Lower leg skin (tissue), 4 donors: ENCODE results near the gene RASSF1. TPM values are rescaled to one million over a fixed set of nuclear protein-coding genes. Genes with fewer than 3 reads are reported as not detected.

Experiments used
- DNase-seq, 2 donors: peaks; one replicate each; pipeline ENCODE4 v3.0.0-alpha.2; 2019; ENCODE audit warnings: low spot score in 2 of 2
- H3K4me3 ChIP-seq: fragments of 200-600 bp; sonication (generic); 2 replicates; pipeline ENCODE4 v1.5.1; 2017; ENCODE audit warnings: mild to moderate bottlenecking, low read depth; ENCODE audit not compliant: poor library complexity, severe bottlenecking
- POLR2A ChIP-seq, 2 donors: fragments of 450-650 bp; IDR thresholded peaks; one replicate each; pipeline ENCODE4 v1.6.1; 2016 to 2017; ENCODE audit warnings: antibody characterized with exemption in 2 of 2, mild to moderate bottlenecking in 1 of 2, moderate library complexity in 1 of 2
- WGBS, 2 donors: methylation state at CpG; one replicate each; pipeline ENCODE4 v1.1.5; 2018; 5-methylcytosine and 5-hydroxymethylcytosine counted together
- intact Hi-C: fragments of 100-400 bp; cut with DNase I; formaldehyde crosslinking; loops from one replicate; pipeline ENCODE4 v1.15.0; 2023; ENCODE audit warnings: low total_unique reads
- total RNA-seq, 4 donors: library from RNA; depleted of rRNA; stranded (reverse); fragments of >200 nt; gene quantifications; one replicate each; pipeline ENCODE4 v1.1.0, GENCODE V29; 2016
- TF ChIP-seq, protein P1 (sequence below), 3 donors: fragments of 450-650 bp; IDR thresholded peaks; one replicate each; pipeline ENCODE4 v1.5.1; 2016; ENCODE audit warnings: antibody characterized with exemption in 3 of 3, mild to moderate bottlenecking in 3 of 3, moderate library complexity in 2 of 3

The RASSF1 gene
- total RNA-seq, 4 donors from 2014 or later, result 33.5 to 50.0 (median 47.2) TPM

DNA sequence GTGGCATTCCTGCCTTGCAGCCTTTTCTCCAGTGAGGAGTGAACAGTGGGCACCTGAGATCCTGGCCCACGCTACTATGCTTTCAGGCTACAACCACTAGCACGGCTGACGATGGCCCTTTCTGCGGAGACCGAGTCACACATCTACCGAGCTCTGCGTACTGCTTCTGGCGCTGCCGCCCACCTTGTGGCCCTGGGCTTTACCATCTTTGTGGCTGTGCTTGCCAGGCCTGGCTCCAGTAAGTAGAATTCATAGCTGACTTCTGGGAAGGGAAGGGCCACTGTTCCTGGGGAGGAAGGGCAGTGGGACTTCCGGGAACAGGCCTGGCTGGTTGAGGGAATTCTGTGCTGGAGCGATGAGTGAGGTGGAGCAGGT lies 10.7 kb upstream of the RASSF1 start:
- no peak for DNase-seq
- TF ChIP-seq POLR2A (IDR thresholded peaks at IDR 0.05), result no peak
- TF ChIP-seq, protein P1, sequence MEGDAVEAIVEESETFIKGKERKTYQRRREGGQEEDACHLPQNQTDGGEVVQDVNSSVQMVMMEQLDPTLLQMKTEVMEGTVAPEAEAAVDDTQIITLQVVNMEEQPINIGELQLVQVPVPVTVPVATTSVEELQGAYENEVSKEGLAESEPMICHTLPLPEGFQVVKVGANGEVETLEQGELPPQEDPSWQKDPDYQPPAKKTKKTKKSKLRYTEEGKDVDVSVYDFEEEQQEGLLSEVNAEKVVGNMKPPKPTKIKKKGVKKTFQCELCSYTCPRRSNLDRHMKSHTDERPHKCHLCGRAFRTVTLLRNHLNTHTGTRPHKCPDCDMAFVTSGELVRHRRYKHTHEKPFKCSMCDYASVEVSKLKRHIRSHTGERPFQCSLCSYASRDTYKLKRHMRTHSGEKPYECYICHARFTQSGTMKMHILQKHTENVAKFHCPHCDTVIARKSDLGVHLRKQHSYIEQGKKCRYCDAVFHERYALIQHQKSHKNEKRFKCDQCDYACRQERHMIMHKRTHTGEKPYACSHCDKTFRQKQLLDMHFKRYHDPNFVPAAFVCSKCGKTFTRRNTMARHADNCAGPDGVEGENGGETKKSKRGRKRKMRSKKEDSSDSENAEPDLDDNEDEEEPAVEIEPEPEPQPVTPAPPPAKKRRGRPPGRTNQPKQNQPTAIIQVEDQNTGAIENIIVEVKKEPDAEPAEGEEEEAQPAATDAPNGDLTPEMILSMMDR (IDR thresholded peaks at IDR 0.05), result no peak
- H3K4me3 ChIP-seq, result no peak overlapping the region
- intact Hi-C loops, result no loop called here
- WGBS, 2 donors, result 45 to 47% methylated on average over 11 of the region's 11 CpGs

DNA sequence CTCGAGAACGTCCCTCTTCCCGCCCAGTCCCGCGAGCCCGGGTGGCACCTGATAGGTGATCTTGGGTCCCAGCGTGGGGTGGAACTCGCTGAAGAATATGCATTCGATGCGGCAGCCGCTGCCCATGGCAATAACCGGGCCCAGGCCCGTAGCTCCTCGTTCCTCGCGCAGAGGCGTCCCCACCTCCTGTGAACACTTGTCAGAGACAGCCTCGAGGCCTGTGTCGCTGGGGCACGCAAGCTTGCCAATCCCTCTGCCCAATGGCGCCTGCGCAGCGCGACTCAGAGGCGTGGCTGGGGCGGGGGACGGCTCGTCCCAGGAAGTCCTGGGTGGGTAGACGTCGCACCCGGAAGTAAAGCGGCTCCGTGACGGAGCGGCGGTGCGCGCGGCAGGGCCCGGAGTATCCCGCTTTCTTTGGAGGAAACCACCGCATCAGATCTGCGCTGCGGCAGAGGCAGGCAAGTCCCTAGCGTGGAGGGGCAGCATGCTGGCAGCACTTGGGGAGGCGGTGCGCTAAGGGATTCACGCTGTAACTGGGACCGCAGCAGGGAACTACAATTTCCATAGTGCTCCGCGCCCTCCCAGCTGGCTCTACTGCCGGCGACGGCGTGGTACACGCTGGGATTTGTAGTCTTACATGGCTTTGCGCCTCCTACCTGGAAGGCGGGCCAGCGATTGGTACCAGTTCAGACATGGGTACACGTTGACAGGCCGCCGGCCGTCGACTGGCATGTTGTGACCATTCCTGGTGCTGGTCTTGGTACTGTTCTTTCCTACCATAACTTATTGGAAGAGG lies 10.1 kb upstream of the RASSF1 start, which contains the start of the genes CYB561D2 and NPRL2:
CYB561D2 (plus strand) TSS at position 336 of the 796 bp plus-strand sequence. CDS start 572 bp downstream, outside the sequence.
NPRL2 (minus strand) TSS at position 249 of the 796 bp plus-strand sequence; CDS start at position 126, 123 bp downstream.
- intact Hi-C loops, result no loop called here
- 1% methylated on average over 31 to 44 of the region's 64 CpGs for WGBS, 2 donors
- H3K4me3 ChIP-seq, result peak within 1 kb of the TSS; percentile 49
- DNase-seq, result peak; percentile 97 to 99
- TF ChIP-seq POLR2A (IDR thresholded peaks at IDR 0.05), result no peak
- TF ChIP-seq, protein P1 (IDR thresholded peaks at IDR 0.05), result no peak

DNA sequence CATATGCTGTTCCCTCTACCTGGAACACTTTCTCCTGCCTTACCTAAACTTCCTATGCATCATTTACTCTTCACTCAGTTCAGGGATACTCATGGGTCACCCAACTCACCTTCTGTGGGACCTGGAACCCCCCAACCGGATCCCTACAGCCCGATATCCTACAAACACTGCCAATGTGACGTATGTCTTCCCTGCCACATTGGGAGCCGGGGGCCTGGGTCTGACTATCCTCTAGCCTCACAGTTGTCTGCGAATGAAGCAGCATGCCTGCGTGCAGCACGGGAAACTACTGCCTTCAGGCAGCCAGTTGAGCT lies 9.5 kb upstream of the RASSF1 start:
- WGBS, 2 donors, result 2 to 3% methylated on average over 7 of the region's 7 CpGs
- DNase-seq, result no peak
- intact Hi-C loops, result no loop called here
- H3K4me3 ChIP-seq, result peak overlapping the region; percentile 49
- TF ChIP-seq, protein P1 (IDR thresholded peaks at IDR 0.05), result no peak
- TF ChIP-seq POLR2A (IDR thresholded peaks at IDR 0.05), result no peak

DNA sequence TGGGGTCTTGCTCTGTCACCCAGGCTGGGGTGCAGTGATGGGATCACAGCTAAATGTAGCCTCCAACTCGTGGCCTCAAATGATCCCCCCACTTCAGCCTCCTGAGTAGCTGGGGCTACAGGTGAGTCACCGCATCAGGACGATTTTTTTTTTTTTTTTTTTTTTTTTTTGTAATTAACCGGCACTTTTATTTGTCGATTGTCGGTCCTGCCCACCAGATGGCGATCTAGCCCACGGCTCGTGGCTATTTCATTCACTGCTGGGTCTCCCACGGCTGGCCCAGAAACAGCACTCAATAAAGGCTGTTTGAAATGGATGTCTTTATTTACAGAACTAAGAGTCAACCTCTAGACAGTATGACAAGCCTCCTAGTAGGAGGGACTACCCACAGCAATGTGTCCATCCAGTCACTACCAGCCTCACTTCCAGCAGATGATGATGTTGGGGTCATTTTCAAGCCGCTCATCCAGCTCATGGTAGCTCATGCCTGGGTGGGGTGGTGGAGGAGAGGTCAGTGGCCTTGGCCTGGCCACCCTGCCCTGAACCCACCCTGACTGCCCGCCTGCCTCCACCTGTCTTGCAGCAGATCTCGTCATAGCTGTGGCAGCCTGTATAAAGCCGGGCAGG lies 6.7 kb upstream of the RASSF1 start:
- WGBS, 2 donors, result 25 to 27% methylated on average over 14 of the region's 14 CpGs
- H3K4me3 ChIP-seq, result no peak overlapping the region
- DNase-seq, result no peak
- TF ChIP-seq, protein P1 (IDR thresholded peaks at IDR 0.05), result no peak
- no peak for TF ChIP-seq POLR2A (IDR thresholded peaks at IDR 0.05)
- intact Hi-C loops, result loop anchor here (5.0 kb wide), 1 partner anchor 200 kb away; no protein-coding TSS in a partner anchor

DNA sequence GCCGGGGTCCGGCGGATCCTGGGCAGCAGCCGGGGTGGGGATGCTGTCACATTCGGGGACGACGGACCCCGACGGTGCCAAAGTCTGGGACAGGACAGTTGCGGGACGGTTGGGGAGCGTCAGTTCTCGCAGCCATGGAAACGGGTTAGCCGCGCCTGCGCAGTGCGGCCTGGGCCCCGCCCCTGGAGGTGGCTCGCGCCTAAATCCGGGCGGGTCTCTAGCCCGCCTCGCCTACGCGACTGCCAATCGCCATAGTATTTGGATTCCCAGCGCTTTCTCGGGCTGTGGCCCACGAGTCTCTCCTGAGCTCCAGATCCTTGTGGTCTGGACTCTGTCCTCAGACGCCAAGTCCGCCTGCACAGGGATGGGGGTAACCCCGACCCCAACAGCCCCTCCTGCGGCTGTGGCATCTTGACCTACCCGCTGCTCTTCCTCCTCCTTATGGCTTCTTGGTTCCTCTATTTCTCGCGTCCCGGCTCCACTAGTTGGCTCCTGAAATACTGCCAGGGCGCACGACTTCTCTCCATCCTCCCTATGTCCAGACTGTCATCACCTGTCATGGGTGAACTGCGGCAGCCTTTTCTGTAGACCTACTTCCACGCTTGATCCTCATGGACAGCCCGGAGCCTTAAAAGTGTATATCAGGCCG lies 5.1 kb upstream of the RASSF1 start, which contains the start of gene ZMYND10:
ZMYND10 (minus strand) TSS at position 147 of the 649 bp plus-strand sequence. CDS start 153 bp downstream, outside the sequence.
- DNase-seq, result peak; percentile 59 to 95
- no peak within 1 kb of the TSS for H3K4me3 ChIP-seq
- WGBS, 2 donors, result 12 to 13% methylated on average over 30 to 44 of the region's 45 CpGs
- intact Hi-C loops, result loop anchor here (5.0 kb wide), 1 partner anchor 202 kb away; no protein-coding TSS in a partner anchor
- TF ChIP-seq, protein P1 (IDR thresholded peaks at IDR 0.05), result no peak
- no peak for TF ChIP-seq POLR2A (IDR thresholded peaks at IDR 0.05)
